GM06990 (cell line): ENCODE data around the gene GULP1.

Experiments
- DNase-seq: peaks from one replicate; pipeline ENCODE4 v3.0.0-alpha.2; 2011; ENCODE audit not compliant: insufficient read length; ENCODE audit errors: extremely low read depth
- H3K27me3 ChIP-seq: replicated peaks from 2 replicates; pipeline ENCODE4 v1.6.0; 2011; ENCODE audit warnings: low read length; ENCODE audit not compliant: control insufficient read depth, insufficient read depth
- H3K36me3 ChIP-seq: 2 replicates; pipeline ENCODE4 v1.5.1; 2011; ENCODE audit warnings: low read length; ENCODE audit not compliant: control insufficient read depth, insufficient read depth
- H3K4me3 ChIP-seq: replicated peaks from 2 replicates; pipeline ENCODE4 v1.5.1; 2011; ENCODE audit warnings: low read depth, mild to moderate bottlenecking, control low read depth, low read length
- CTCF ChIP-seq: IDR thresholded peaks from 2 replicates; pipeline ENCODE4 v1.5.1; 2011; ENCODE audit warnings: low read length, control low read depth, mild to moderate bottlenecking, inconsistent platforms; ENCODE audit not compliant: insufficient read depth, poor library complexity, severe bottlenecking

GULP1 gene

DNA sequence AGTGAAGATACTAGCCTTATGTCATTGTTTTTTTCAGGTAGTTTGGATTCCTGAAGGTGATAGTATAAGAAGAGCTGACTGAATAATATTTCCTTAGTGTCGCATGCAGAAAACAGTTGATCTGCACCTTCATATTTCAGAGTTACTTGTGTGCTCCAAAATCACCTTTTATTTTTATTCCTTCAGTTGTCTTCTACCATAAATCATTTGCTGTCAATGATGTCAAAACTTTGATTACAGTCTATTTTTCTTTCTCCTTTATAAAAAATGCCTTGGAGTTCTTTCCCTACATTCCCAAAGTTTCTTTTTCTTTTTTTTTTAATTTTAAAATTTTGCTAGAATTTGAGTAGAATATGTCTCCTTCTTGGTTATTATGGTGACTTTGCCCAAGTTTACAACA, 142.3 kb downstream of the GULP1 start:
- TF ChIP-seq CTCF = no peak
- Histone ChIP-seq H3K27me3 (no peaks in the 10 kb centered on the region), H3K4me3 (no peak overlapping the region), H3K36me3 (no peaks in the 10 kb centered on the region)
- DNase-seq = no peak

DNA sequence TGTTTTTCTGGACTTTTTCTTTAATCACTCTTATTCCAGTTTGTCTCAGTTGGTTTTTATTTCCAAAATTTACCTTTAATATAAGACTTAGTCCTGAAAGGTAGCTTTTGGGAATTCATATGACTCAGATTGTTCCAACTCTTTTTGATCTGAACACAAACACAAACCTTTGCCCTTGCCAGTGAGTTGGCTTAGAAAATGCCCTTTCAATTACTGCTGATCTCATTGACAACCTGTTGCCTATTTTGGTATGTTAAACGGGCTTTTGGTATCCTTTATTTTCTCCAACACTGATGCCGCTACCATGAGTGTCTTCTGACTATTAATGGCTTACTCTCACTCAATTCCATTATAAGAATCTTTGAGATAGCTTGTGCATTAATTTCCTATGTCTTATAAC, 143.4 kb downstream of the GULP1 start:
- Histone ChIP-seq H3K4me3 (no peak overlapping the region), H3K27me3 (no peaks in the 10 kb centered on the region), H3K36me3 (no peaks in the 10 kb centered on the region)
- DNase-seq = no peak
- no peak for TF ChIP-seq CTCF

- TF ChIP-seq CTCF = no peak
- Histone ChIP-seq H3K36me3 (no peaks in the 10 kb centered on the region), H3K4me3 (no peak overlapping the region), H3K27me3 (no peaks in the 10 kb centered on the region)
- DNase-seq = no peak
Measured at GRCh38 chr2:188437537-188437936, 145.9 kb downstream of the GULP1 start.

- no peak overlapping the region for H3K4me3 ChIP-seq
- no peak for DNase-seq
- TF ChIP-seq CTCF = no peak
Measured at GRCh38 chr2:188439986-188440385, 148.3 kb downstream of the GULP1 start.

GRCh38 chr2:188440849-188441248, 149.2 kb downstream of the GULP1 start:
- no peak overlapping the region for H3K4me3 ChIP-seq
- DNase-seq = no peak
- no peak for TF ChIP-seq CTCF

More at GRCh38 chr2:188439986-188440385, 148.3 kb downstream of the GULP1 start:
- Histone ChIP-seq H3K36me3 (no peaks in the 10 kb centered on the region), H3K27me3 (no peaks in the 10 kb centered on the region)

DNA sequence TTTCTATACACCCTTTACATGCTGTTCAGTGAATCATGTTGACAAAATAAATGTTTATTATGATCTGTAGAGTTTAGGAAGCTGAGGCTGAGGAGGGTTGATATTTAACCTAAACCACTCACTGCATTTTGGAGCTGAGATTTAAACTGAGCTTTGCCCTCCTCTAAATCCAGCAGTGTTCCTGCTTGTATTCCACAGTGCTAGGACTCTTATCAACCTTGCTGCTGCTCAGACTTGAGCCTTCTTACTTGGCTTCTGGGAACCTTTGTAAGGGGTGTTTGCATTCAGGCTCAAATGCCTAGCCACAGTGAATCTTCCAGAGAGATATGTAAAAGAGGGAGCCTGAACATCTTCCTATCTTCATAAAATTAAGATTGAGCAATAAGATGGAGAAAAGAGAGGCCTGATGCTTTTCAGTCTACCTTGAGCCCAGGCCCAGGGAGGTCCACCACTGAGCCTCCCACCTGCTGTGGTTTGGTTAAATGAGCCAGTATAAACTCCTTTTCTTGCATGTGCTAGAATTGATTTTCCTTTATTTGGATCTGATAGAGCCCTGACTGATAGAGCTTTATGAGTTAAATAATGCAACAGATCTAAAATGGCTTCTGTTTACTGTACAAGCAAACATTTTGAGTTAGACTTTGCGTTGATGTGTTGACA, 149.7 kb downstream of the GULP1 start:
- H3K27me3 ChIP-seq = no peaks in the 10 kb centered on the region
- no peak for TF ChIP-seq CTCF
- no peak overlapping the region for H3K4me3 ChIP-seq
- no peaks in the 10 kb centered on the region for H3K36me3 ChIP-seq
- no peak for DNase-seq

More at GRCh38 chr2:188440849-188441248, 149.2 kb downstream of the GULP1 start:
- Histone ChIP-seq H3K27me3 (no peaks in the 10 kb centered on the region), H3K36me3 (no peaks in the 10 kb centered on the region)
